Stomach smooth muscle (tissue), 2 donors: ENCODE results near the gene PTPRG.

Source experiments
- H3K27ac ChIP-seq: one replicate; pipeline ENCODE4 v1.7.0; 2013; ENCODE audit warnings: mild to moderate bottlenecking, low read length, inconsistent platforms
- H3K27me3 ChIP-seq, 2 donors: one replicate each; pipeline ENCODE4 v1.7.0; 2013; ENCODE audit warnings: low read length in 2 of 2; ENCODE audit not compliant: insufficient read depth in 2 of 2, control insufficient read depth in 1 of 2
- H3K36me3 ChIP-seq, 2 donors: one replicate each; pipeline ENCODE4 v1.7.0; 2013; ENCODE audit warnings: low read length in 2 of 2; ENCODE audit not compliant: control insufficient read depth in 2 of 2, insufficient read depth in 2 of 2
- H3K4me1 ChIP-seq: one replicate; pipeline ENCODE4 v1.7.0; 2013; ENCODE audit warnings: low read length; ENCODE audit not compliant: control insufficient read depth, insufficient read depth
- H3K4me3 ChIP-seq, 2 donors: one replicate each; pipeline ENCODE4 v1.7.0; 2013; ENCODE audit warnings: low read length in 2 of 2
- H3K9ac ChIP-seq, 2 donors: one replicate each; pipeline ENCODE4 v1.7.0; 2013; ENCODE audit warnings: low read length in 2 of 2, mild to moderate bottlenecking in 1 of 2
- H3K9me3 ChIP-seq, 2 donors: one replicate each; pipeline ENCODE4 v1.7.0; 2013; ENCODE audit warnings: low read length in 2 of 2; ENCODE audit not compliant: control insufficient read depth in 2 of 2
- donor health status: healthy.
- donor health status: Pancreatic carcinoma.

Gene PTPRG

DNA sequence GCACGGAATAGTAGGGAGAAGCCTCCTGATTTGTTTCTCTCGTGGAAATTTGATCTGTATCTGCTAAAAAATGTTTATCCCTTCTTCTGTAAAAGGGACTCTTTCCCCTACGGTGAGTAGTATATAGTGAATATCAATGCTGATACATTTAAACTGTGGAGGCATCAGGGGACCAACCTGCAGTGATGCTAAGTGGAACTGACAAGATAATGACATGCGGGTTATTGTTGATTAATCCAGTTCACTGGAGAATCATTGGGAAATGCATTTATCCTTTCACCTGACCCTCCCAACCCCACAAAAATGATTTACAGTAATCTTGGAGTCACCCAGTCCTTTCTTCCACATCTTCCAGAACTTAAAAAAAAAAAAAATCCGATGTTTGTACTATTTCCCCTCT is 264.8 kb downstream of the PTPRG start:
- no peak overlapping the region for H3K4me3 ChIP-seq
- no peak overlapping the region for H3K27ac ChIP-seq
- H3K9ac ChIP-seq, result no peak overlapping the region
- no peaks in the 10 kb centered on the region for H3K9me3 ChIP-seq
- H3K27me3 ChIP-seq, result no peaks in the 10 kb centered on the region
- peaks cover 12% of the 10 kb centered on the region for H3K4me1 ChIP-seq
- H3K36me3 ChIP-seq, result no peaks in the 10 kb centered on the region

GRCh38 chr3:61828184-61828874 is 267.0 kb downstream of the PTPRG start:
- Histone ChIP-seq H3K27me3 (no peaks in the 10 kb centered on the region), H3K27ac (no peak overlapping the region), H3K9me3 (no peaks in the 10 kb centered on the region), H3K4me3 (no peak overlapping the region), H3K9ac (no peak overlapping the region), H3K4me1 (peaks cover 6% of the 10 kb centered on the region), H3K36me3 (no peaks in the 10 kb centered on the region)

- H3K4me3 ChIP-seq, result no peak overlapping the region
- no peaks in the 10 kb centered on the region for H3K9me3 ChIP-seq
- peak overlapping the region; percentile 7 for H3K27ac ChIP-seq
- H3K27me3 ChIP-seq, result no peaks in the 10 kb centered on the region
- no peak overlapping the region for H3K9ac ChIP-seq
- H3K36me3 ChIP-seq, result no peaks in the 10 kb centered on the region
- H3K4me1 ChIP-seq, result peaks cover 6% of the 10 kb centered on the region
Measured at GRCh38 chr3:61828880-61829721, 267.7 kb downstream of the PTPRG start.

- H3K9ac ChIP-seq, result no peak overlapping the region
- peaks cover 7% of the 10 kb centered on the region for H3K4me1 ChIP-seq
- no peaks in the 10 kb centered on the region for H3K36me3 ChIP-seq
- H3K27ac ChIP-seq, result peak overlapping the region; percentile 7
- no peaks in the 10 kb centered on the region for H3K9me3 ChIP-seq
- H3K27me3 ChIP-seq, result no peaks in the 10 kb centered on the region
- H3K4me3 ChIP-seq, result no peak overlapping the region
Measured at GRCh38 chr3:61829722-61830350, 268.5 kb downstream of the PTPRG start.

DNA sequence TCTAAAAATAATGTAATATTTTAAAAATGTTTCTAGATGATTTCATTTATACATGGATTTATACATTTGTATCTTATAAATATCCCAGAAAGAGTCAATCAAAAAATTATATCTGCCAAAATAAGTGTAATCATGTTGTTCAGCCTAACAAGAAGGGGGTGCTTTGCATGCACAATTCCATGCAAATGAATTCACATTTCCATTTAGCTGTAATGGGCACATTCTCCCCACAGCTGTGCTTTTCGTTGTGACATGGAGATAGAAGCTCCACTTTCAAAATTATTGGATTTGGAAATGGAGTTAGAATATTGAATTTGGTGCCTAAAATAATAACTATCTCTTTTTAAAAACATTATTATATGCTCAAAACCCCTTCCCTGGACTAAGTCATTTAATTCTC is 270.6 kb downstream of the PTPRG start:
- H3K27ac ChIP-seq, result no peak overlapping the region
- no peak overlapping the region for H3K9ac ChIP-seq
- no peaks in the 10 kb centered on the region for H3K36me3 ChIP-seq
- no peaks in the 10 kb centered on the region for H3K9me3 ChIP-seq
- no peak overlapping the region for H3K4me3 ChIP-seq
- no peaks in the 10 kb centered on the region for H3K27me3 ChIP-seq
- H3K4me1 ChIP-seq, result peaks cover 9% of the 10 kb centered on the region

GRCh38 chr3:61832375-61833229 is 271.2 kb downstream of the PTPRG start:
- no peaks in the 10 kb centered on the region for H3K27me3 ChIP-seq
- no peaks in the 10 kb centered on the region for H3K9me3 ChIP-seq
- no peak overlapping the region for H3K4me3 ChIP-seq

GRCh38 chr3:61839256-61839655 is 277.9 kb downstream of the PTPRG start:
- H3K9ac ChIP-seq, result no peak overlapping the region
- H3K36me3 ChIP-seq, result no peaks in the 10 kb centered on the region
- H3K4me1 ChIP-seq, result peaks cover 10% of the 10 kb centered on the region
- H3K27ac ChIP-seq, result no peak overlapping the region
- no peaks in the 10 kb centered on the region for H3K9me3 ChIP-seq
- H3K27me3 ChIP-seq, result no peaks in the 10 kb centered on the region
- no peak overlapping the region for H3K4me3 ChIP-seq

More at GRCh38 chr3:61832375-61833229, 271.2 kb downstream of the PTPRG start:
- Histone ChIP-seq H3K9ac (no peak overlapping the region), H3K4me1 (peaks cover 9% of the 10 kb centered on the region), H3K36me3 (no peaks in the 10 kb centered on the region), H3K27ac (no peak overlapping the region)

- Histone ChIP-seq H3K4me1 (peaks cover 8% of the 10 kb centered on the region), H3K27me3 (no peaks in the 10 kb centered on the region), H3K36me3 (no peaks in the 10 kb centered on the region), H3K9me3 (no peaks in the 10 kb centered on the region), H3K4me3 (no peak overlapping the region), H3K9ac (no peak overlapping the region), H3K27ac (no peak overlapping the region)
Measured at GRCh38 chr3:61841111-61841845, 279.9 kb downstream of the PTPRG start.

- H3K27me3 ChIP-seq, result no peaks in the 10 kb centered on the region
- H3K4me3 ChIP-seq, result peak overlapping the region in 1 of 2 donors; percentile 27
- H3K27ac ChIP-seq, result no peak overlapping the region
- H3K36me3 ChIP-seq, result no peaks in the 10 kb centered on the region
- no peaks in the 10 kb centered on the region for H3K9me3 ChIP-seq
- H3K4me1 ChIP-seq, result peaks cover 8% of the 10 kb centered on the region
- H3K9ac ChIP-seq, result no peak overlapping the region
Measured at GRCh38 chr3:61841988-61842387, 280.6 kb downstream of the PTPRG start.

- no peak overlapping the region for H3K9ac ChIP-seq
- H3K4me3 ChIP-seq, result no peak overlapping the region
- H3K36me3 ChIP-seq, result no peaks in the 10 kb centered on the region
- no peaks in the 10 kb centered on the region for H3K9me3 ChIP-seq
- no peak overlapping the region for H3K27ac ChIP-seq
- H3K27me3 ChIP-seq, result no peaks in the 10 kb centered on the region
- H3K4me1 ChIP-seq, result peaks cover 19% of the 10 kb centered on the region
Measured at GRCh38 chr3:61844346-61844745, 283.0 kb downstream of the PTPRG start.
